ENCODE data around the gene BLTP3B.

BLTP3B gene

GRCh38 chr12:100106861-100107260 is 35.8 kb downstream of the BLTP3B start:
- DNase-seq = no peak

- DNase-seq = no peak
Measured at GRCh38 chr12:100105661-100106060, 37.0 kb downstream of the BLTP3B start.

GRCh38 chr12:100101000-100101399 is 41.7 kb downstream of the BLTP3B start:
- no peak for DNase-seq
